Muscle of leg (tissue), 11 donors: ENCODE measurements around the gene SEMA4G. TPM values are rescaled to one million over a fixed set of nuclear protein-coding genes. Genes with fewer than 3 reads are reported as not detected.

Experiments
- DNase-seq: peaks from one replicate; pipeline ENCODE4 v3.0.0; 2013
- H3K27ac ChIP-seq: one replicate; pipeline ENCODE4 v1.5.1; 2013; ENCODE audit warnings: mild to moderate bottlenecking, low read length, control low read depth
- H3K27me3 ChIP-seq: one replicate; pipeline ENCODE4 v1.6.1; 2013; ENCODE audit warnings: low read length; ENCODE audit not compliant: control insufficient read depth, insufficient read depth
- H3K36me3 ChIP-seq: one replicate; pipeline ENCODE4 v1.6.1; 2013; ENCODE audit warnings: low read length; ENCODE audit not compliant: control insufficient read depth, insufficient read depth
- H3K4me1 ChIP-seq: one replicate; pipeline ENCODE4 v1.6.1; 2013; ENCODE audit warnings: low read length; ENCODE audit not compliant: control insufficient read depth, insufficient read depth
- H3K4me3 ChIP-seq: one replicate; pipeline ENCODE4 v1.5.1; 2013; ENCODE audit warnings: low read length, control low read depth
- H3K9me3 ChIP-seq: replicated peaks from 2 replicates; pipeline ENCODE4 v1.6.1; 2013; ENCODE audit warnings: low read depth, low read length; ENCODE audit not compliant: control insufficient read depth
- WGBS: methylation state at CpG from one replicate; pipeline ENCODE4 v1.1.5; 2013; ENCODE audit warnings: missing lambda C conversion rate; ENCODE audit not compliant: insufficient coverage; 5-methylcytosine and 5-hydroxymethylcytosine counted together
- polyA plus RNA-seq, 8 donors: library from polyadenylated mRNA; unstranded; fragments of 120-200 nt; gene quantifications; one replicate each; pipeline versions ENCODE4 v1.2.1 to v1.2.3, GENCODE V29; 2013; ENCODE audit warnings: inconsistent platforms in 1 of 8, low replicate concordance in 1 of 8; ENCODE audit not compliant: insufficient read length in 8 of 8, insufficient read depth in 1 of 8
- total RNA-seq: library from RNA; stranded (reverse); fragments of 120-200 nt; gene quantifications from one replicate; pipeline ENCODE4 v1.2.4, GENCODE V29; 2013

Gene SEMA4G
- total and polyA plus RNA-seq, 9 donors: 1.2 to 12.9 (median 6.9) TPM

DNA sequence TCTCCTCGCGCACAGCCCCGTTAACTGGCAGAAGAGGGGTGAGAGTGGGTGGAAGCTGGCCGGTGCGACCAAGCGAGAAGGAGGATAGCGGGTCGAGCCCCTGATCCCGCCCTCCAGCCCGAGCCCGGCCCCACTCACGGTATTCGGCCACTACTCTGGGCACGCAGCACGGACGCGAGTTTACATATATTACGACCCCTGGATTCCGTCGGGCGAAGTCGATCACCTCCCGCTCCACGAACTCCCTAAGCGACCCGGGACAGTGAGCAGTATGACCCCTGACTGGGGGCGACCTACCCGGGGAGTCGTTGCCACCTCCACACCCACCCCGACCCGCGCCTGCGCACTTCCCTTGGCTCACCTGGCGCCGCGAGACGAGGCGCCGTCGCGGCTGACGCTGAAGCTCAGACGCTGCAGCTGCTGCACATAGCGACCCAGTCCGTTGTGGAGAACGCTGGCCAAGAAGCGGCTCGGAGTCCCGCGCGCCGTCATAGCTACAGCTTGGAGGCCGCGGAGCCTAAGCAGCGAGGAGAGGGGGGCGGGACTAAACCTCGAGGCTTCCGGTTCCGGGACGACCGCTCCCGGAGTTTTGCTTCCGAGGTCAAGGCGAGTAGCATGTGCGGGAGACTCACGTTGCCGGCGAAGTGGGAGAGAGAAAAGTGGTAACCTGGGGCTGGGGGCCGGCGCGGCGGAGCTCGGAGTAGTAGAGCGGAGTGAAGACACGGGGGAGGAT, 17.8 kb downstream of the SEMA4G start, which contains the start of the genes MRPL43 and TWNK:
MRPL43 (minus strand) TSS at position 546 of the 733 bp plus-strand sequence; CDS start at position 492, 54 bp downstream.
TWNK (plus strand) TSS at position 592 of the 733 bp plus-strand sequence. CDS start 668 bp downstream, outside the sequence.
- H3K36me3 ChIP-seq: peaks cover 64% of the 10 kb centered on the region
- H3K27ac ChIP-seq: peak within 1 kb of the TSS; percentile 40
- under 1% methylated on average over 74 of the region's 75 CpGs for WGBS

GRCh38 chr10:100987685-100988049, 18.4 kb downstream of the SEMA4G start:
- Histone ChIP-seq H3K9me3 (no peaks in the 10 kb centered on the region), H3K36me3 (peaks cover 61% of the 10 kb centered on the region), H3K4me1 (peaks cover 20% of the 10 kb centered on the region), H3K27ac (peak overlapping the region; percentile 40), H3K27me3 (no peaks in the 10 kb centered on the region), H3K4me3 (peak overlapping the region; percentile 84)
- no peak for DNase-seq
- WGBS: under 1% methylated on average over 15 of the region's 15 CpGs

More for the DNA sequence above, 17.8 kb downstream of the SEMA4G start, which contains the start of the genes MRPL43 and TWNK:
- peak; percentile 91 for DNase-seq
- H3K4me1 ChIP-seq: peaks cover 20% of the 10 kb centered on the region
- H3K27me3 ChIP-seq: no peaks in the 10 kb centered on the region
- H3K4me3 ChIP-seq: peak within 1 kb of the TSS; percentile 84
- H3K9me3 ChIP-seq: no peaks in the 10 kb centered on the region

- no peaks in the 10 kb centered on the region for H3K27me3 ChIP-seq
- 63% methylated on average over 9 of the region's 10 CpGs for WGBS
- H3K4me1 ChIP-seq: peaks cover 20% of the 10 kb centered on the region
- DNase-seq: no peak
- H3K27ac ChIP-seq: no peak overlapping the region
- no peaks in the 10 kb centered on the region for H3K9me3 ChIP-seq
- peak overlapping the region; percentile 84 for H3K4me3 ChIP-seq
- H3K36me3 ChIP-seq: peaks cover 61% of the 10 kb centered on the region
Observed at GRCh38 chr10:100988166-100988565, 18.9 kb downstream of the SEMA4G start.

DNA sequence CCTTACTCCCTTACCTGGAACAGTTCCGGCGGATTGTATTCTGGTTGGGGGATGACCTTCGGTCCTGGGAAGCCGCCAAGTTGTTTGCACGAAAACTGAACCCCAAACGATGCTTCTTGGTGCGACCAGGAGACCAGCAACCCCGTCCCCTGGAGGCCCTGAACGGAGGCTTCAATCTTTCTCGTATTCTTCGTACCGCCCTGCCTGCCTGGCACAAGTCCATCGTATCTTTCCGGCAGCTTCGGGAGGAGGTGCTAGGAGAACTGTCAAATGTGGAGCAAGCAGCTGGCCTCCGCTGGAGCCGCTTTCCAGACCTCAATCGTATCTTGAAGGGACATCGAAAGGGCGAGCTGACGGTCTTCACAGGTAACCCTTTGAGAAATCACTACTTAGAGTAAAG, 19.8 kb downstream of the SEMA4G start:
- H3K4me3 ChIP-seq: no peak overlapping the region
- WGBS: 93% methylated on average over 16 of the region's 21 CpGs

GRCh38 chr10:100993986-100994708, 24.8 kb downstream of the SEMA4G start:
- Histone ChIP-seq H3K27ac (no peak overlapping the region), H3K4me3 (no peak overlapping the region), H3K4me1 (peaks cover 31% of the 10 kb centered on the region), H3K27me3 (no peaks in the 10 kb centered on the region), H3K9me3 (no peaks in the 10 kb centered on the region), H3K36me3 (peaks cover 43% of the 10 kb centered on the region)
- peak; percentile 73 for DNase-seq
- WGBS: 48% methylated on average over 9 of the region's 10 CpGs

More for the DNA sequence above, 19.8 kb downstream of the SEMA4G start:
- no peak for DNase-seq
- Histone ChIP-seq H3K27ac (no peak overlapping the region), H3K27me3 (no peaks in the 10 kb centered on the region), H3K36me3 (peaks cover 63% of the 10 kb centered on the region), H3K9me3 (no peaks in the 10 kb centered on the region), H3K4me1 (peaks cover 20% of the 10 kb centered on the region)

DNA sequence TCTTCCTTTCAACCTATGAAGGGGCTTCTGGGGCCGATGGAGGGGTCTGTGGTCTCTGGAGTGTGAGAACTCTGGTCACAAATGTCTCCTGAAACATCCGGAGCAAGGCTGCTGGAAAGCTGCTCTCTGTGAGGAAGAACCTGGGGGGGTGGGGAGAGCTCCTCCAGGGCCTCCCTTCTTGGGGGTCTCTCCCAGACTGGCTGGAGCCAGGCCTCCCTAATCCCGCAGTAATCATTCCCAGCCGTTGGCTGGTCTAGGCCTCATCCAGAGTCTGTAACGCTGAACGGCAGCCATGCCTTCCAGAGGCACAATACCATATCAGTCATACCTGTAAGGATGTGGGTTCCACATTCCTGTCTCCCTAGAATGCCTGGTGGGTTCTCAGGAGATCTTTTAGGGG, 25.9 kb downstream of the SEMA4G start:
- Histone ChIP-seq H3K4me3 (no peak overlapping the region), H3K36me3 (peaks cover 33% of the 10 kb centered on the region), H3K9me3 (no peaks in the 10 kb centered on the region), H3K27me3 (no peaks in the 10 kb centered on the region), H3K27ac (no peak overlapping the region), H3K4me1 (peaks cover 31% of the 10 kb centered on the region)
- WGBS: 24% methylated on average over 2 of the region's 6 CpGs
- DNase-seq: no peak

GRCh38 chr10:100996678-100997359, 27.5 kb downstream of the SEMA4G start:
- H3K4me1 ChIP-seq: peaks cover 44% of the 10 kb centered on the region
- peak overlapping the region; percentile 77 for H3K4me3 ChIP-seq
- H3K27me3 ChIP-seq: no peaks in the 10 kb centered on the region
- H3K9me3 ChIP-seq: no peaks in the 10 kb centered on the region
- peaks cover 18% of the 10 kb centered on the region for H3K36me3 ChIP-seq
- H3K27ac ChIP-seq: peak overlapping the region; percentile 99
- WGBS: 3% methylated on average over 40 of the region's 46 CpGs
- peak; percentile 29 for DNase-seq

DNA sequence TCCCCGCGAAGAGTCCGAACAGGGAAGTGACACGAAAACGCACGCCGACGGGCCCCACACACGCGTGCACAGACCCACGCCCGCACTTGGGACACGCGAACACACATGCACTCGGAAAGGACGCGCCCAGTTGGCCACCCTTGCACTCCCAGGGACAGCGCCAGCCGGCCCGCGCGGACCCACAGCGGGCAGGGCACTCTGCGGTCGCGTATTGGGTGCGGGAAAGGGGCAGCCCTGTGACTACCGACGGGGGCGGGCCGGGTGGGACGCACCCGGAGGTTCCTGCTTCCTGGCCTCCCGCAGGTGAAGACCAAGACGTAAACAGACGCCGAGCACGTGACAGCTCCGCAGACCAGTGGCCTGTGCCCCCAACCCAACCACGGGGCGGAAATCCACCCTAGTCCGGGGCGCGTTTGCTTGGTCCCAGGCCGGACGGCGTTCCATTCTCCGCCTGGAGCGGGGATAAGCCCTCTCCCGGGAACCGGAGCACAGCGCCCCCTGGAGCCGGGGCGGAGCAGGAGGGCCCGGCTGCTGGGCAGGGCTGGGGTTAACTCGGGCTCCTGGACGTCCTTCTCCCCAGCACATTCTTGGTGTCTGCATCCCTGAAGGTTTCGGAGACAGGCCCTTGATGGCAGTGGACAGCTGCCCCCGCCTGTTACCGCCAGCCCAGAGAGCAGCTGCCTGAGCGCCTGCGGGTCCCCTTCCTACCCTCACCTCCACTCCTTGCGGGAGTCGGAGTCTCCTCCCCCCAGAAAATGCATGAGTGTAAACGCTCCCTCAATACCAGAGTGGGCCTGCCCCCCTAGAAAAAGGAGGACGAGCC, 28.3 kb downstream of the SEMA4G start:
- H3K4me3 ChIP-seq: peak overlapping the region; percentile 77
- H3K4me1 ChIP-seq: peaks cover 52% of the 10 kb centered on the region
- peak overlapping the region; percentile 99 for H3K27ac ChIP-seq
- H3K27me3 ChIP-seq: no peaks in the 10 kb centered on the region
- H3K36me3 ChIP-seq: peaks cover 24% of the 10 kb centered on the region
- under 1% methylated on average over 63 of the region's 66 CpGs for WGBS
- no peaks in the 10 kb centered on the region for H3K9me3 ChIP-seq
- peak; percentile 59 for DNase-seq

DNA sequence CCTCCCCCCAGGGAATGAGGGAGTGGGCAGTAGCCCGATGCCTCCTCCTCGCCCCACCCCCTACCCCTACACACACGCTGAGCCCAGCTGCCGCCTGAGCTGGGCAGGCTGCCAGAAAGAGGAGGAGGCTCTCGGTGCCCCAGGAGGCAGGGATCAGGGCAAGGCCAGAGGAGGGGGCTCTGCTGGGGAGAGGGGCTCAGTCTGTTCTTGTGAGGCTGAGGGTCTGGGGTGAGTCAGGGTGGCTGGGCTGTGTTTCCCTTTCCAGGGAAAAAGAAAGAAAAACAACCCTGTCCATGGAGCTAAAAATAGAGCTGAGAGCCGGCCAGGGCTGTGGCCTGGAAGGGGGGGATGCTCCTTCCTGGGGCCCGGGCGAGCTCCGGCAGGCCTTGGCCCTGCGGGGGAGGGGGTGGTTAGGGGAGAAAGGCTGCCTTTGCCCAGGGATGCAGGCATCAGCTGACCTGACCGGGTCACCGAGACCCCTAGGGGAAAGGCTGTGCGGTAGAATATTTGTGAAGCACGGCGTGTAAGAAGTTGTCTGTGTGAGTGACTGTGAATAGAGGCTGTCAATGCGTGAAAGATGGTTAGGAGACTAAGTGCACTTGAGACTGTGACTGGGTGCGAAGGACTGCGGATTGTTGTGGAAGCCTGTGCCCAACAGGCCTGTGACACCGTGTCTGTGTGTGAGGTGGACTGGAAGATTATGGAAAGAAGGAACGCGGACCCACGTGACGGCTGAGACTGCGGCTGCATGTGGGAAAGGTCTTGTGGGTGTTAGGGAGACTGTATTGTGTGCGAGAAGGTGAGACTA, 29.1 kb downstream of the SEMA4G start:
- 6% methylated on average over 20 of the region's 25 CpGs for WGBS
- no peaks in the 10 kb centered on the region for H3K9me3 ChIP-seq
- peaks cover 59% of the 10 kb centered on the region for H3K4me1 ChIP-seq

More for the DNA sequence above, 29.1 kb downstream of the SEMA4G start:
- no peaks in the 10 kb centered on the region for H3K27me3 ChIP-seq
- H3K4me3 ChIP-seq: peak overlapping the region; percentile 77
- peak; percentile 95 for DNase-seq
- H3K36me3 ChIP-seq: peaks cover 26% of the 10 kb centered on the region
- H3K27ac ChIP-seq: peak overlapping the region; percentile 99
